Sigmoid colon (tissue), 7 donors: ENCODE data around the gene CCDC85C. TPM values are rescaled to one million over a fixed set of nuclear protein-coding genes. Genes with fewer than 3 reads are reported as not detected.

Source experiments
- DNase-seq: peaks from one replicate; pipeline ENCODE4 v3.0.0-alpha.2; 2019
- H3K27ac ChIP-seq, 4 donors: fragments of 200-600 bp; sonication (generic); one replicate each; pipeline ENCODE4 v1.5.1; 2016 to 2019; ENCODE audit warnings: mild to moderate bottlenecking in 1 of 4
- H3K27me3 ChIP-seq, 3 donors: fragments of 200-600 bp; sonication (generic); one replicate each; pipeline ENCODE4 v1.5.1; 2019; ENCODE audit warnings: mild to moderate bottlenecking in 1 of 3
- H3K36me3 ChIP-seq, 4 donors: fragments of 200-600 bp; sonication (generic); one replicate each; pipeline ENCODE4 v1.5.1; 2016 to 2019
- H3K4me1 ChIP-seq, 4 donors: fragments of 200-600 bp; sonication (generic); one replicate each; pipeline ENCODE4 v1.5.1; 2017 to 2019
- H3K4me3 ChIP-seq, 4 donors: fragments of 200-600 bp; sonication (generic); one replicate each; pipeline ENCODE4 v1.5.1; 2017 to 2019; ENCODE audit warnings: mild to moderate bottlenecking in 2 of 4, moderate library complexity in 1 of 4
- H3K9me3 ChIP-seq, 4 donors: fragments of 200-600 bp in 3 of 4; sonication (generic) in 3 of 4; one replicate each; pipeline versions ENCODE4 v1.5.1 to v1.6.1; 2013 to 2019
- CTCF ChIP-seq, 4 experiments: fragments of 450-650 bp in 3 of 4; fragments of 200-600 bp in 1 of 4; IDR thresholded peaks; one replicate each; pipeline ENCODE4 v1.5.1; 2016 to 2019; ENCODE audit warnings: antibody characterized with exemption in 4 of 4, mild to moderate bottlenecking in 3 of 4, moderate library complexity in 2 of 4
- EP300 ChIP-seq, 4 donors: sonication (generic); formaldehyde crosslinking; IDR thresholded peaks; one replicate each; pipeline ENCODE4 v1.6.1; 2017; ENCODE audit warnings: antibody characterized with exemption in 4 of 4
- POLR2A ChIP-seq, 2 donors: fragments of 450-650 bp; IDR thresholded peaks; one replicate each; pipeline ENCODE4 v1.6.1; 2016; ENCODE audit warnings: antibody characterized with exemption in 2 of 2, mild to moderate bottlenecking in 2 of 2, moderate library complexity in 2 of 2
- POLR2AphosphoS5 ChIP-seq, 4 donors: sonication (generic); formaldehyde crosslinking; IDR thresholded peaks; one replicate each; pipeline ENCODE4 v1.6.1; 2017; ENCODE audit warnings: antibody characterized with exemption in 4 of 4
- WGBS, 2 donors: extraction: QIAGEN DNeasy Blood & Tissue Kit; methylation state at CpG; one replicate each; pipeline ENCODE4 v1.1.7; 2013; 5-methylcytosine and 5-hydroxymethylcytosine counted together
- intact Hi-C: fragments of 100-400 bp; cut with DNase I; formaldehyde crosslinking; loops from one replicate; pipeline ENCODE4 v1.15.1; 2023
- polyA plus RNA-seq, 3 donors: library from polyadenylated mRNA; stranded (reverse); fragments of 200-250 nt; gene quantifications; one replicate each; pipeline ENCODE4 v1.2.3, GENCODE V29; 2013
- total RNA-seq, 4 donors: library from RNA; depleted of rRNA; stranded (reverse); fragments of >200 nt; gene quantifications; one replicate each; pipeline ENCODE4 v1.1.0, GENCODE V29; 2016
- donor health status: healthy with polysubstance abuse.
- donor health status: Bipolar disorder and iron deficiency.
- donor health status: healthy.

The CCDC85C gene
- total and polyA plus RNA-seq, 7 donors, result 11.4 to 79.0 (median 28.1) TPM

GRCh38 chr14:99551034-99551922 lies 52.7 kb downstream of the CCDC85C start:
- no peak for DNase-seq
- 46 to 77% methylated on average over 11 of the region's 11 CpGs for WGBS, 2 donors
- H3K4me1 ChIP-seq, result peaks cover 0 to 98% (median 91%) of the 10 kb centered on the region in 4 donors

GRCh38 chr14:99550387-99550992 lies 53.5 kb downstream of the CCDC85C start:
- H3K4me3 ChIP-seq, result no peak overlapping the region
- H3K36me3 ChIP-seq, result no peaks in the 10 kb centered on the region
- peak overlapping the region in 3 of 4 donors; percentile 83 to 94 (median 91) for H3K27ac ChIP-seq
- 94% methylated on average over 11 of the region's 11 CpGs for WGBS, 2 donors
- no peaks in the 10 kb centered on the region for H3K27me3 ChIP-seq
- no peak for TF ChIP-seq CTCF (IDR thresholded peaks at IDR 0.05)
- TF ChIP-seq POLR2AphosphoS5 (IDR thresholded peaks at IDR 0.05), result no peak
- TF ChIP-seq POLR2A (IDR thresholded peaks at IDR 0.05), result no peak
- TF ChIP-seq EP300 (IDR thresholded peaks at IDR 0.05), result no peak
- DNase-seq, result no peak
- H3K4me1 ChIP-seq, result peaks cover 0 to 100% (median 97%) of the 10 kb centered on the region in 4 donors
- H3K9me3 ChIP-seq, result no peaks in the 10 kb centered on the region
- intact Hi-C loops, result no loop called here

More at GRCh38 chr14:99551034-99551922, 52.7 kb downstream of the CCDC85C start:
- Histone ChIP-seq H3K36me3 (no peaks in the 10 kb centered on the region), H3K4me3 (no peak overlapping the region), H3K27ac (peak overlapping the region in 3 of 4 donors; percentile 83 to 94 (median 91)), H3K27me3 (no peaks in the 10 kb centered on the region), H3K9me3 (no peaks in the 10 kb centered on the region)
- intact Hi-C loops, result no loop called here
- TF ChIP-seq POLR2AphosphoS5 (IDR thresholded peaks at IDR 0.05), result no peak
- TF ChIP-seq POLR2A (IDR thresholded peaks at IDR 0.05), result no peak
- no peak for TF ChIP-seq CTCF (IDR thresholded peaks at IDR 0.05)
- TF ChIP-seq EP300 (IDR thresholded peaks at IDR 0.05), result no peak

GRCh38 chr14:99549684-99550083 lies 54.3 kb downstream of the CCDC85C start:
- WGBS, 2 donors, result 80 to 84% methylated on average over 10 of the region's 10 CpGs
- Histone ChIP-seq H3K9me3 (no peaks in the 10 kb centered on the region), H3K27ac (peak overlapping the region; percentile 64 to 94 (median 87)), H3K36me3 (no peaks in the 10 kb centered on the region), H3K4me3 (no peak overlapping the region), H3K27me3 (no peaks in the 10 kb centered on the region), H3K4me1 (peaks cover 0 to 100% (median 97%) of the 10 kb centered on the region in 4 donors)
- intact Hi-C loops, result no loop called here
- no peak for DNase-seq
- TF ChIP-seq POLR2AphosphoS5 (IDR thresholded peaks at IDR 0.05) (no peak), POLR2A (IDR thresholded peaks at IDR 0.05) (no peak), CTCF (IDR thresholded peaks at IDR 0.05) (no peak), EP300 (IDR thresholded peaks at IDR 0.05) (peak in 1 of 4 donors; percentile 11)

- no peaks in the 10 kb centered on the region for H3K9me3 ChIP-seq
Observed at GRCh38 chr14:99548871-99549515, 55.0 kb downstream of the CCDC85C start.

More at GRCh38 chr14:99548871-99549515, 55.0 kb downstream of the CCDC85C start:
- Histone ChIP-seq H3K4me1 (peaks cover 0 to 97% (median 93%) of the 10 kb centered on the region in 4 donors), H3K36me3 (no peaks in the 10 kb centered on the region), H3K4me3 (no peak overlapping the region), H3K27me3 (no peaks in the 10 kb centered on the region), H3K27ac (peak overlapping the region; percentile 64 to 94 (median 87))
- 82 to 89% methylated on average over 10 of the region's 10 CpGs for WGBS, 2 donors
- TF ChIP-seq EP300 (IDR thresholded peaks at IDR 0.05), result no peak
- TF ChIP-seq POLR2A (IDR thresholded peaks at IDR 0.05), result no peak
- no peak for TF ChIP-seq CTCF (IDR thresholded peaks at IDR 0.05)
- no peak for TF ChIP-seq POLR2AphosphoS5 (IDR thresholded peaks at IDR 0.05)
- no peak for DNase-seq
- intact Hi-C loops, result no loop called here
